PC-3 (cell line): Measurements from ENCODE around the gene NKX1-1. TPM values are rescaled to one million over a fixed set of nuclear protein-coding genes. Genes with fewer than 3 reads are reported as not detected.

Source experiments
- ATAC-seq: fragments of 200-7000 bp; cut with Tn5 transposase; 2 replicates; pipeline ENCODE4 v1.9.1; 2020; ENCODE audit warnings: mild to moderate bottlenecking, moderate library complexity
- BruUV-seq: library from RNA; stranded (reverse); fragments of 400-500 nt; replicated peaks from 2 replicates; lab custom pipeline; 2021; lab: Mats Ljungman, UMichigan
- CTCF ChIA-PET: fragments of 300-600 bp; sonication (Branson Sonifier 250); formaldehyde crosslinking; loops from one replicate; lab custom pipeline; 2022; ENCODE audit warnings: antibody characterized with exemption; lab: Charles Lee
- POLR2A ChIA-PET: fragments of 300-600 bp; sonication (Branson Sonifier 250); formaldehyde crosslinking; loops from one replicate; lab custom pipeline; 2022; ENCODE audit warnings: antibody characterized with exemption; ENCODE audit not compliant: unreplicated experiment; lab: Charles Lee
- DNase-seq: peaks from one replicate; pipeline ENCODE4 v3.0.0-alpha.2; 2015
- H2AFZ ChIP-seq: fragments of 300-600 bp; sonication (generic); 2 replicates; pipeline ENCODE4 v1.6.0; 2016; ENCODE audit warnings: antibody characterized with exemption, low read length
- H3F3A ChIP-seq: fragments of 300-600 bp; sonication (generic); one replicate; pipeline ENCODE4 v1.6.0; 2017; ENCODE audit warnings: antibody characterized with exemption, low read length, control low read depth, mild to moderate bottlenecking; ENCODE audit not compliant: unreplicated experiment
- H3K27ac ChIP-seq: fragments of 300-600 bp; sonication (generic); 2 replicates; pipeline ENCODE4 v1.5.1; 2016; ENCODE audit warnings: mild to moderate bottlenecking, low read length
- H3K27me3 ChIP-seq: fragments of 300-600 bp; sonication (generic); 2 replicates; pipeline ENCODE4 v1.6.1; 2016; ENCODE audit warnings: low read length, mixed read lengths
- H3K36me3 ChIP-seq: fragments of 300-600 bp; sonication (generic); 2 replicates; pipeline ENCODE4 v1.6.1; 2016; ENCODE audit warnings: low read depth, mixed run types, low read length, mixed read lengths
- H3K4me1 ChIP-seq: fragments of 300-600 bp; sonication (generic); 2 replicates; pipeline ENCODE4 v1.5.1; 2016; ENCODE audit warnings: low read length; ENCODE audit not compliant: insufficient read depth
- H3K4me2 ChIP-seq: fragments of 300-600 bp; sonication (generic); 2 replicates; pipeline ENCODE4 v1.6.0; 2016; ENCODE audit warnings: low read length
- H3K4me3 ChIP-seq: fragments of 300-600 bp; sonication (generic); 2 replicates; pipeline ENCODE4 v1.5.1; 2016; ENCODE audit warnings: mild to moderate bottlenecking, low read length, mixed read lengths
- H3K79me2 ChIP-seq: fragments of 300-600 bp; sonication (generic); 2 replicates; pipeline ENCODE4 v1.6.1; 2017; ENCODE audit warnings: low read length, mixed read lengths
- H3K9ac ChIP-seq: fragments of 300-600 bp; sonication (generic); 2 replicates; pipeline ENCODE4 v1.6.0; 2016; ENCODE audit warnings: mild to moderate bottlenecking, low read length
- H3K9me2 ChIP-seq: fragments of 300-600 bp; sonication (generic); replicated peaks from 2 replicates; pipeline ENCODE4 v1.6.1; 2016; ENCODE audit warnings: mixed run types, low read length, mixed read lengths
- H3K9me3 ChIP-seq: fragments of 300-600 bp; sonication (generic); 2 replicates; pipeline ENCODE4 v1.6.1; 2016; ENCODE audit warnings: low read length, mixed read lengths
- H4K20me1 ChIP-seq: fragments of 300-600 bp; sonication (generic); 2 replicates; pipeline ENCODE4 v1.6.1; 2016; ENCODE audit warnings: low read length, mixed read lengths
- EZH2 ChIP-seq: fragments of 300-600 bp; sonication (generic); IDR thresholded peaks from one replicate; pipeline ENCODE4 v1.6.1; 2017; ENCODE audit warnings: antibody characterized with exemption, mild to moderate bottlenecking, low read length; ENCODE audit not compliant: unreplicated experiment
- EZH2phosphoT487 ChIP-seq: fragments of 300-600 bp; sonication (generic); IDR thresholded peaks from 2 replicates; pipeline ENCODE4 v1.6.1; 2018; ENCODE audit warnings: mild to moderate bottlenecking, antibody characterized with exemption, low read length, borderline replicate concordance
- intact Hi-C: fragments of 100-400 bp; cut with micrococcal nuclease; formaldehyde crosslinking; loops from 2 replicates; pipeline ENCODE4 v1.9.0; 2023
- total RNA-seq: library from RNA; depleted of rRNA; stranded (reverse); fragments of >200 nt; gene quantifications from 2 replicates; pipeline ENCODE4 v1.2.3, GENCODE V29; 2014
- TF ChIP-seq, protein P1 (sequence below): fragments of 300-600 bp; sonication (generic); conservative IDR thresholded peaks from 2 replicates; pipeline ENCODE4 v1.5.1; 2017; ENCODE audit warnings: antibody characterized with exemption, low read depth, mild to moderate bottlenecking, low read length

Gene NKX1-1
- total RNA-seq, 1 experiment from 2014 or later: not detected

DNA sequence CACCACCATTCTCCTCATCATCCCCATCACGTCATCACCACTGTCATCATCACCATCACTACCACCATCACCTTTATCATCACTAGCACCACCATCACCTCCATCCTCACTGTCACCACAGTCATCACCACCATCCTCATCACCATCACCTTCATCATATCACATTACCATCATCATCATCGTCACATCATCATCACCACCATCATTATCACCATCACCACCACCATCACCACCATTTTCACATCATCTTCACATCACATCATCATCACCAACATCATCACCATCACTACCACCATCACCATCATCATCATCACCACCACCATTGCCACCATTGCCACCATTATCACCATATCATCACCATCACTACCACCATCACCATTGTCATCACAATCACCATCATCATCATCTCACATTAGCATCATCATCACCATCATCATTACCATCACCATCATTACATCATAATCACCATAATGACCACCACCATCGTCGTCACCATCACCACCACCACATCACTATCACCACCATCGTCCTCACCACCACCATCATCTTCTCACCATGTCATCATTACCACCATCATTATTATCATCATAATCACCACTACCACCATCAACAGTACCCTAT, 46.3 kb upstream of the NKX1-1 start:
- Histone ChIP-seq H3K4me2 (no peak overlapping the region), H3K9me3 (no peaks in the 10 kb centered on the region), H3F3A (no peaks in the 10 kb centered on the region), H2AFZ (no peak overlapping the region), H3K27ac (no peak overlapping the region), H3K79me2 (no peaks in the 10 kb centered on the region), H3K4me3 (no peak overlapping the region), H3K9me2 (no peaks in the 10 kb centered on the region), H4K20me1 (no peaks in the 10 kb centered on the region), H3K4me1 (no peaks in the 10 kb centered on the region), H3K9ac (no peak overlapping the region), H3K27me3 (peaks cover 8% of the 10 kb centered on the region; the same call in 1 of the 2 replicates), H3K36me3 (no peaks in the 10 kb centered on the region)
- ATAC-seq (no peak), DNase-seq (no peak)
- ChIA-PET POLR2A (no interaction called here), CTCF (no interaction called here)
- TF ChIP-seq EZH2: no peak
- TF ChIP-seq, protein P1, sequence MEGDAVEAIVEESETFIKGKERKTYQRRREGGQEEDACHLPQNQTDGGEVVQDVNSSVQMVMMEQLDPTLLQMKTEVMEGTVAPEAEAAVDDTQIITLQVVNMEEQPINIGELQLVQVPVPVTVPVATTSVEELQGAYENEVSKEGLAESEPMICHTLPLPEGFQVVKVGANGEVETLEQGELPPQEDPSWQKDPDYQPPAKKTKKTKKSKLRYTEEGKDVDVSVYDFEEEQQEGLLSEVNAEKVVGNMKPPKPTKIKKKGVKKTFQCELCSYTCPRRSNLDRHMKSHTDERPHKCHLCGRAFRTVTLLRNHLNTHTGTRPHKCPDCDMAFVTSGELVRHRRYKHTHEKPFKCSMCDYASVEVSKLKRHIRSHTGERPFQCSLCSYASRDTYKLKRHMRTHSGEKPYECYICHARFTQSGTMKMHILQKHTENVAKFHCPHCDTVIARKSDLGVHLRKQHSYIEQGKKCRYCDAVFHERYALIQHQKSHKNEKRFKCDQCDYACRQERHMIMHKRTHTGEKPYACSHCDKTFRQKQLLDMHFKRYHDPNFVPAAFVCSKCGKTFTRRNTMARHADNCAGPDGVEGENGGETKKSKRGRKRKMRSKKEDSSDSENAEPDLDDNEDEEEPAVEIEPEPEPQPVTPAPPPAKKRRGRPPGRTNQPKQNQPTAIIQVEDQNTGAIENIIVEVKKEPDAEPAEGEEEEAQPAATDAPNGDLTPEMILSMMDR: no peak
- no peak for TF ChIP-seq EZH2phosphoT487
- BruUV-seq: no TSS peak
- intact Hi-C loops: no loop called here

DNA sequence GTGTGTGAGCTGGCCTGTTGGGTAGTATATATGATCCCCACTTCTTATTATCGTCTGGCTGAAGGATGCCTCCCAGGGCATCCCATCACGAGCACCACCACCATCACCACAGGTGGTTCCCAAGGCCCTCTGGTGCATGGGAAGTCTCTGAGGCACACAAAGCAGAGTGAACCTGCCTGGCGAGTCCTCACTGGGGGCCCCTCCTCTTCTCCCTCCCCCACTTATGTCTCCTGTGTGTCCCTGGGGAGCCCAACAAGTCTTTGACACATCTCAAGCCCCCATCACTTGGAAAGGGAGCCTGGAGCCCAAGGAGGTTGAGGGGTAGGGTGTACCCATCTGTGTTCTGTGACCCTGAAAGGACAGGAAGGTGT, 45.5 kb upstream of the NKX1-1 start:
- CTCF ChIA-PET: no interaction called here
- Histone ChIP-seq H3K4me3 (no peak overlapping the region), H2AFZ (no peak overlapping the region), H3K79me2 (no peaks in the 10 kb centered on the region), H3K36me3 (no peaks in the 10 kb centered on the region), H3K27me3 (peaks cover 3% of the 10 kb centered on the region; the same call in 1 of the 2 replicates), H3F3A (no peaks in the 10 kb centered on the region), H3K27ac (no peak overlapping the region), H3K4me1 (no peaks in the 10 kb centered on the region), H3K9ac (no peak overlapping the region), H3K9me2 (no peaks in the 10 kb centered on the region), H3K9me3 (no peaks in the 10 kb centered on the region), H4K20me1 (no peaks in the 10 kb centered on the region), H3K4me2 (no peak overlapping the region)
- intact Hi-C loops: no loop called here
- no peak for DNase-seq
- ATAC-seq: no peak
- no peak for TF ChIP-seq EZH2phosphoT487
- no peak for TF ChIP-seq EZH2
- TF ChIP-seq, protein P1: no peak
- BruUV-seq: no TSS peak
- POLR2A ChIA-PET: no interaction called here

DNA sequence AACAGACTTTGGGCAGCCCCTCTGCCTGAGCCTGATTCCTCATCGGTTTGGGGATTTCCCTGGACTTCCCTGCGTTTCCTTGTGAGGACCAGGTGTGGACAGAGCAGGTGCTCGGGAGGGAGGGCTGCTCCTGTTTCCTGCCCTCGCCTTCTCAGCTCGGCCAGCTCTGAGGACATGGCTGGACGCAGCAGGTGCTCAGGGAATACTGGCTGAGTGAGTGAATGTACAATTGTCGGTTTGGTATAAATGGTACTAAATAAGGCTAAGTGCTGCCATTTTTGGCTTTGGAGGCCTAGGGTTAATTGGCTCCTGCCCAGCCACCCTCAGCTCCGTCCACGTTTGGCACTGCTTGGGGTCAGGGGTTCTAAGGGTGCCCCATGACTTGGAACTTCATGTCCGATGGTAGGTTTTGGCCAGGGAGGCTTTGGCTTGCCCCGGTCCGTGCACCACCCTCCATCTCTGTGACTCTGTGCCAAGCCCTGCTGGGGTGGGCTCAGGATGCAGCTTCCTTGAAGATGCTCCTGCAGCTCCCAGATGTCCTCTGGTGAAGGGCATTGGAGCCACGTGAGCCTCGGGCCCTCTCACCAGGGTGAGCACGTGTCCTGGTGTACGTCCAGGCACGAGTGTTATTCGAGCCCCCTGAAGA, 45.0 kb upstream of the NKX1-1 start:
- Histone ChIP-seq H3K27ac (no peak overlapping the region), H3F3A (no peaks in the 10 kb centered on the region), H3K9me2 (no peaks in the 10 kb centered on the region), H3K4me1 (no peaks in the 10 kb centered on the region), H3K9me3 (no peaks in the 10 kb centered on the region), H3K4me2 (no peak overlapping the region), H3K27me3 (peaks cover 3% of the 10 kb centered on the region; the same call in 1 of the 2 replicates), H3K9ac (no peak overlapping the region), H3K4me3 (no peak overlapping the region), H3K79me2 (no peaks in the 10 kb centered on the region), H3K36me3 (no peaks in the 10 kb centered on the region), H4K20me1 (no peaks in the 10 kb centered on the region), H2AFZ (no peak overlapping the region)
- no TSS peak for BruUV-seq
- TF ChIP-seq, protein P1: no peak
- no peak for TF ChIP-seq EZH2
- no peak for TF ChIP-seq EZH2phosphoT487
- POLR2A ChIA-PET: no interaction called here
- CTCF ChIA-PET: no interaction called here
- intact Hi-C loops: no loop called here
- DNase-seq (no peak), ATAC-seq (no peak)
